ENCODE results near the gene TST.

GRCh38 chr22:36991206-36991605, 28.0 kb downstream of the TST start:
- TF ChIP-seq, protein P1, sequence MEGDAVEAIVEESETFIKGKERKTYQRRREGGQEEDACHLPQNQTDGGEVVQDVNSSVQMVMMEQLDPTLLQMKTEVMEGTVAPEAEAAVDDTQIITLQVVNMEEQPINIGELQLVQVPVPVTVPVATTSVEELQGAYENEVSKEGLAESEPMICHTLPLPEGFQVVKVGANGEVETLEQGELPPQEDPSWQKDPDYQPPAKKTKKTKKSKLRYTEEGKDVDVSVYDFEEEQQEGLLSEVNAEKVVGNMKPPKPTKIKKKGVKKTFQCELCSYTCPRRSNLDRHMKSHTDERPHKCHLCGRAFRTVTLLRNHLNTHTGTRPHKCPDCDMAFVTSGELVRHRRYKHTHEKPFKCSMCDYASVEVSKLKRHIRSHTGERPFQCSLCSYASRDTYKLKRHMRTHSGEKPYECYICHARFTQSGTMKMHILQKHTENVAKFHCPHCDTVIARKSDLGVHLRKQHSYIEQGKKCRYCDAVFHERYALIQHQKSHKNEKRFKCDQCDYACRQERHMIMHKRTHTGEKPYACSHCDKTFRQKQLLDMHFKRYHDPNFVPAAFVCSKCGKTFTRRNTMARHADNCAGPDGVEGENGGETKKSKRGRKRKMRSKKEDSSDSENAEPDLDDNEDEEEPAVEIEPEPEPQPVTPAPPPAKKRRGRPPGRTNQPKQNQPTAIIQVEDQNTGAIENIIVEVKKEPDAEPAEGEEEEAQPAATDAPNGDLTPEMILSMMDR (IDR thresholded peaks at IDR 0.05; ENCODE audit: insufficient read depth, low read length, poor library complexity, severe bottlenecking) = no peak
- no peak for TF ChIP-seq EZH2phosphoT487 (conservative IDR thresholded peaks at IDR 0.05; ENCODE audit: low read length)
